ENCODE data around the gene MAP7D2. TPM values are rescaled to one million over a fixed set of nuclear protein-coding genes. Genes with fewer than 3 reads are reported as not detected.

The MAP7D2 gene
- total and polyA plus RNA-seq, 2 of the 13 experiments (the other 11 are each of a cell fraction or from before 2014, with no cell fraction given), result 9.6 to 10.5 TPM

- H3K9me3 ChIP-seq (ENCODE audit: low read length), result no peaks in the 10 kb centered on the region
- H4K20me1 ChIP-seq (ENCODE audit: insufficient read depth, low read length), result 0 out of 2 replicates have a peak, but pooled peaks cover 12% of the 10 kb centered on the region
- intact Hi-C loops (cut with micrococcal nuclease; ENCODE audit: unreplicated experiment), result no loop called here
- FAIRE-seq (no peak), DNase-seq (ENCODE audit: low spot score) (no peak), ATAC-seq (no peak)
- H3K36me3 ChIP-seq (replicated peaks in 1 of 2; ENCODE audit: control insufficient read depth in 1 of 2, insufficient read depth in 2 of 2, low read length in 2 of 2), result peaks cover 2 to 24% of the 10 kb centered on the region in 2 experiments; a peak in 4 of 5 replicates
- H3K4me3 ChIP-seq (replicated peaks in 1 of 3; ENCODE audit: insufficient read depth in 1 of 3, low read depth in 2 of 3, low read length in 3 of 3), result no peak overlapping the region
- BruUV-seq (replicated peaks), result no TSS peak
- H3K4me1 ChIP-seq (ENCODE audit: insufficient read depth, low read length), result peaks cover 68% of the 10 kb centered on the region
- no peak overlapping the region for H3K4me2 ChIP-seq (ENCODE audit: low read depth, low read length)
- H3K27me3 ChIP-seq (ENCODE audit: control insufficient read depth in 1 of 2, insufficient read depth in 2 of 2, low read length in 2 of 2), result no peaks in the 10 kb centered on the region
- H3K79me2 ChIP-seq (ENCODE audit: insufficient read depth, low read length), result no peaks in the 10 kb centered on the region
- in situ Hi-C loops (cut with HindIII; ENCODE audit: extremely low pct_ligation_motif_present, low pct_unique_long_range_greater_than_20kb), result no loop called here
- 93% methylated on average over 3 of the region's 3 CpGs for WGBS (ENCODE audit: low lambda C conversion rate)
- H2AFZ ChIP-seq (ENCODE audit: low read length), result no peak overlapping the region
- no peak overlapping the region for H3K9ac ChIP-seq (ENCODE audit: insufficient read depth, low read depth, low read length)
- H3K27ac ChIP-seq (ENCODE audit: extremely low read length, insufficient read depth, low read length), result no peak overlapping the region
- POLR2A ChIA-PET, result no interaction called here
- CTCF ChIA-PET (ENCODE audit: low intra/inter-chr PET ratio, low total read pairs), result no interaction called here
- TF ChIP-seq FOXK2 (IDR thresholded peaks at IDR 0.05), result no peak
- no peak for TF ChIP-seq SNAPC4 (CRISPR knock-in tag; IDR thresholded peaks at IDR 0.05)
- TF ChIP-seq ADNP (CRISPR knock-in tag; IDR thresholded peaks at IDR 0.05), result no peak
- TF ChIP-seq POLR2AphosphoS2 (IDR thresholded peaks at IDR 0.05; ENCODE audit: low read depth, low read length), result peak; percentile 74; the same call in 1 of the 2 replicates
- TF ChIP-seq GRHL1 (CRISPR knock-in tag; conservative IDR thresholded peaks at IDR 0.05), result no peak
- no peak for TF ChIP-seq ZNF18 (CRISPR knock-in tag; IDR thresholded peaks at IDR 0.05; ENCODE audit: insufficient replicate concordance)
- no peak for TF ChIP-seq ZNF567 (CRISPR knock-in tag; IDR thresholded peaks at IDR 0.05; ENCODE audit: borderline replicate concordance)
- TF ChIP-seq SOX6 (IDR thresholded peaks at IDR 0.05), result no peak
- no peak for TF ChIP-seq SOX6 (CRISPR knock-in tag; IDR thresholded peaks at IDR 0.05)
- no peak for TF ChIP-seq NBN (conservative IDR thresholded peaks at IDR 0.05)
- no peak for TF ChIP-seq PTBP1 (IDR thresholded peaks at IDR 0.05; ENCODE audit: low read depth, low read length, poor library complexity, severe bottlenecking)
- no peak for TF ChIP-seq PRMT3 (CRISPR knock-in tag; IDR thresholded peaks at IDR 0.05; ENCODE audit: borderline replicate concordance, low read depth)
- no peak for TF ChIP-seq HIVEP1 (CRISPR knock-in tag; IDR thresholded peaks at IDR 0.05)
- no peak for TF ChIP-seq NFE2L2 (IDR thresholded peaks at IDR 0.05; ENCODE audit: low read length)
- TF ChIP-seq RNF2 (conservative IDR thresholded peaks at IDR 0.05; ENCODE audit: low read depth), result no peak
- TF ChIP-seq POLR2AphosphoS5 (IDR thresholded peaks at IDR 0.05; ENCODE audit: low read depth, low read length), result peak; percentile 20; the same call in 1 of the 2 replicates
Measured at GRCh38 chrX:20151689-20152088, 35.0 kb upstream of the MAP7D2 start.

All from HepG2 (cell line).